WERI-Rb-1 (cell line): ENCODE data around the gene ADCY2.

Experiments used
- DNase-seq: peaks from one replicate; pipeline ENCODE4 v3.0.0-alpha.2; 2020
- H3K27ac ChIP-seq: fragments of 250-450 bp; sonication (Bioruptor Pico); 2 replicates; pipeline ENCODE4 v1.5.1; 2020; ENCODE audit warnings: mild to moderate bottlenecking, moderate library complexity
- H3K27me3 ChIP-seq: fragments of 250-450 bp; sonication (Bioruptor Pico); 2 replicates; pipeline ENCODE4 v1.5.1; 2021; ENCODE audit warnings: mild to moderate bottlenecking, low read depth, moderate library complexity; ENCODE audit not compliant: insufficient read depth, severe bottlenecking
- H3K36me3 ChIP-seq: fragments of 250-450 bp; sonication (Bioruptor Pico); 2 replicates; pipeline ENCODE4 v1.5.1; 2020; ENCODE audit warnings: mild to moderate bottlenecking, moderate library complexity
- H3K4me3 ChIP-seq: 2 replicates; pipeline ENCODE4 v1.5.1; 2011; ENCODE audit warnings: low read depth, mild to moderate bottlenecking, control low read depth, low read length
- H3K9me3 ChIP-seq: fragments of 250-450 bp; sonication (Bioruptor Pico); 2 replicates; pipeline ENCODE4 v1.5.1; 2021; ENCODE audit warnings: mild to moderate bottlenecking, moderate library complexity; ENCODE audit not compliant: severe bottlenecking
- CTCF ChIP-seq: IDR thresholded peaks from 2 replicates; pipeline ENCODE4 v1.5.1; 2011; ENCODE audit warnings: low read depth, mild to moderate bottlenecking, control low read depth, inconsistent platforms, low read length

The ADCY2 gene

GRCh38 chr5:7606840-7607465 is 211.0 kb downstream of the ADCY2 start:
- no peaks in the 10 kb centered on the region for H3K27me3 ChIP-seq
- H3K9me3 ChIP-seq, result peaks cover 8% of the 10 kb centered on the region
- TF ChIP-seq CTCF, result no peak
- no peak overlapping the region for H3K4me3 ChIP-seq
- no peak overlapping the region for H3K27ac ChIP-seq
- H3K36me3 ChIP-seq, result peaks cover 15% of the 10 kb centered on the region
- no peak for DNase-seq

GRCh38 chr5:7608772-7609171 is 212.8 kb downstream of the ADCY2 start:
- TF ChIP-seq CTCF, result no peak
- Histone ChIP-seq H3K4me3 (no peak overlapping the region), H3K36me3 (peaks cover 3% of the 10 kb centered on the region; the same call in 1 of the 2 replicates), H3K27me3 (no peaks in the 10 kb centered on the region), H3K27ac (no peak overlapping the region), H3K9me3 (no peaks in the 10 kb centered on the region)
- DNase-seq, result no peak

- Histone ChIP-seq H3K4me3 (no peak overlapping the region), H3K36me3 (peaks cover 3% of the 10 kb centered on the region; the same call in 1 of the 2 replicates), H3K27ac (no peak overlapping the region), H3K9me3 (no peaks in the 10 kb centered on the region), H3K27me3 (no peaks in the 10 kb centered on the region)
- DNase-seq, result no peak
- no peak for TF ChIP-seq CTCF
Observed at GRCh38 chr5:7609726-7610125, 213.8 kb downstream of the ADCY2 start.

- peaks cover 3% of the 10 kb centered on the region; the same call in 1 of the 2 replicates for H3K36me3 ChIP-seq
- no peaks in the 10 kb centered on the region for H3K9me3 ChIP-seq
- no peak for TF ChIP-seq CTCF
- no peak for DNase-seq
- H3K4me3 ChIP-seq, result no peak overlapping the region
- H3K27me3 ChIP-seq, result no peaks in the 10 kb centered on the region
- H3K27ac ChIP-seq, result no peak overlapping the region
Observed at GRCh38 chr5:7610531-7611177, 214.7 kb downstream of the ADCY2 start.

GRCh38 chr5:7611518-7611917 is 215.6 kb downstream of the ADCY2 start:
- no peaks in the 10 kb centered on the region for H3K27me3 ChIP-seq
- no peak overlapping the region for H3K4me3 ChIP-seq
- TF ChIP-seq CTCF, result no peak
- H3K36me3 ChIP-seq, result peaks cover 3% of the 10 kb centered on the region; the same call in 1 of the 2 replicates
- no peak for DNase-seq
- H3K27ac ChIP-seq, result no peak overlapping the region
- H3K9me3 ChIP-seq, result no peaks in the 10 kb centered on the region
